Measurements from ENCODE around the gene PGA5. TPM values are rescaled to one million over a fixed set of nuclear protein-coding genes. Genes with fewer than 3 reads are reported as not detected.
"Not testable (repeated sequence)": the region's sequence is repeated elsewhere in the genome, so short reads cannot be mapped to it uniquely, and the experiment has no call there.

The PGA5 gene
- not detected in 2 replicates for polyA plus RNA-seq (2011; rRNA removed)
- polyA minus RNA-seq (2011; rRNA and poly(A)+ RNA removed): not detected in 2 replicates

GRCh38 chr11:61240875-61241274, at the start of gene PGA5:
TSS of gene PGA5 (plus strand) at chr11:61241175. CDS start at chr11:61241227, 52 bp downstream.
- H3K4me3 ChIP-seq (ENCODE audit: low read depth, low read length); H3K27me3 ChIP-seq (ENCODE audit: control insufficient read depth, insufficient read depth, low read length); POLR2A ChIA-PET; H3K36me3 ChIP-seq (ENCODE audit: control insufficient read depth, insufficient read depth, low read length); DNase-seq (ENCODE audit: low read depth); CTCF ChIA-PET: not testable (repeated sequence)

DNA sequence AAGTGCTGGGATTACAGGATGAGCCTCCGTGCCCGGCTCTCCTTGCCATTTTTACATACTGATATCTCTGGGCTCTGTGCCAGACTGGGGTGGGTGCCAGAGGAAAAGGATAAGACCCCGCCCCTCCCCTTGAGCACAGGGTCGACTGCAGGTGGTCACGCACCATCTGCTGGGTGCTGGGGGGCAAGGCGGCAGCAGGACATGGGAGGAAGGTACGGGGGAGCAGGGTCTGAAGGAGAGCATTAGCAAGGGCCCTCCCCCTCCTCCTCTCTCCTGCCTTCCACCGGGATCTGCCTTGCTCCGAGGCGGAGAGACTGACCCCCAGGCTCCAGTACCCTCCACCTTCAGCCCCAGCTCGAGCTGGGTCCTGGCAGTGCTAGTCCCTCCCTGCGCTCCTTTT, 47.4 kb upstream of the PGA5 start:
- ChIA-PET POLR2A (no interaction called here), CTCF (interaction anchor here (0.6 kb wide), 1 partner anchor 249 kb away, joined by 3 read pairs; no protein-coding TSS in a partner anchor)
- Histone ChIP-seq H3K4me3 (ENCODE audit: low read depth, low read length) (no peak overlapping the region), H3K36me3 (ENCODE audit: control insufficient read depth, insufficient read depth, low read length) (no peaks in the 10 kb centered on the region), H3K27me3 (ENCODE audit: control insufficient read depth, insufficient read depth, low read length) (peaks cover 5% of the 10 kb centered on the region)
- TF ChIP-seq, protein P1, sequence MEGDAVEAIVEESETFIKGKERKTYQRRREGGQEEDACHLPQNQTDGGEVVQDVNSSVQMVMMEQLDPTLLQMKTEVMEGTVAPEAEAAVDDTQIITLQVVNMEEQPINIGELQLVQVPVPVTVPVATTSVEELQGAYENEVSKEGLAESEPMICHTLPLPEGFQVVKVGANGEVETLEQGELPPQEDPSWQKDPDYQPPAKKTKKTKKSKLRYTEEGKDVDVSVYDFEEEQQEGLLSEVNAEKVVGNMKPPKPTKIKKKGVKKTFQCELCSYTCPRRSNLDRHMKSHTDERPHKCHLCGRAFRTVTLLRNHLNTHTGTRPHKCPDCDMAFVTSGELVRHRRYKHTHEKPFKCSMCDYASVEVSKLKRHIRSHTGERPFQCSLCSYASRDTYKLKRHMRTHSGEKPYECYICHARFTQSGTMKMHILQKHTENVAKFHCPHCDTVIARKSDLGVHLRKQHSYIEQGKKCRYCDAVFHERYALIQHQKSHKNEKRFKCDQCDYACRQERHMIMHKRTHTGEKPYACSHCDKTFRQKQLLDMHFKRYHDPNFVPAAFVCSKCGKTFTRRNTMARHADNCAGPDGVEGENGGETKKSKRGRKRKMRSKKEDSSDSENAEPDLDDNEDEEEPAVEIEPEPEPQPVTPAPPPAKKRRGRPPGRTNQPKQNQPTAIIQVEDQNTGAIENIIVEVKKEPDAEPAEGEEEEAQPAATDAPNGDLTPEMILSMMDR (IDR thresholded peaks at IDR 0.05; ENCODE audit: insufficient read depth, low read depth, low read length): no peak
- no peak for DNase-seq (ENCODE audit: low read depth)

GRCh38 chr11:61194169-61194671, 46.8 kb upstream of the PGA5 start:
- ChIA-PET POLR2A (no interaction called here), CTCF (interaction anchor here (0.6 kb wide), 1 partner anchor 248 kb away, joined by 3 read pairs; no protein-coding TSS in a partner anchor)
- TF ChIP-seq, protein P1 (IDR thresholded peaks at IDR 0.05; ENCODE audit: insufficient read depth, low read depth, low read length): no peak
- DNase-seq (ENCODE audit: low read depth): no peak
- Histone ChIP-seq H3K36me3 (ENCODE audit: control insufficient read depth, insufficient read depth, low read length) (no peaks in the 10 kb centered on the region), H3K27me3 (ENCODE audit: control insufficient read depth, insufficient read depth, low read length) (peaks cover 5% of the 10 kb centered on the region), H3K4me3 (ENCODE audit: low read depth, low read length) (no peak overlapping the region)

GRCh38 chr11:61194981-61195695, 45.8 kb upstream of the PGA5 start:
- DNase-seq (ENCODE audit: low read depth): no peak
- TF ChIP-seq, protein P1 (IDR thresholded peaks at IDR 0.05; ENCODE audit: insufficient read depth, low read depth, low read length): no peak
- H3K27me3 ChIP-seq (ENCODE audit: control insufficient read depth, insufficient read depth, low read length): peaks cover 5% of the 10 kb centered on the region
- H3K36me3 ChIP-seq (ENCODE audit: control insufficient read depth, insufficient read depth, low read length): no peaks in the 10 kb centered on the region
- CTCF ChIA-PET: interaction anchor here (1.1 to 1.2 kb wide), 3 partner anchors 8 to 21 kb away, joined by 3 to 4 read pairs (median 3); no protein-coding TSS in a partner anchor
- POLR2A ChIA-PET: no interaction called here
- H3K4me3 ChIP-seq (ENCODE audit: low read depth, low read length): no peak overlapping the region

- TF ChIP-seq, protein P1 (IDR thresholded peaks at IDR 0.05; ENCODE audit: insufficient read depth, low read depth, low read length): no peak
- Histone ChIP-seq H3K27me3 (ENCODE audit: control insufficient read depth, insufficient read depth, low read length) (peaks cover 5% of the 10 kb centered on the region), H3K36me3 (ENCODE audit: control insufficient read depth, insufficient read depth, low read length) (no peaks in the 10 kb centered on the region), H3K4me3 (ENCODE audit: low read depth, low read length) (no peak overlapping the region)
- POLR2A ChIA-PET: no interaction called here
- DNase-seq (ENCODE audit: low read depth): no peak
- CTCF ChIA-PET: interaction anchor here (1.1 to 1.2 kb wide), 3 partner anchors 8 to 22 kb away, joined by 3 to 4 read pairs (median 3); no protein-coding TSS in a partner anchor
Observed at GRCh38 chr11:61195719-61196118, 45.3 kb upstream of the PGA5 start.
